HG02938 (cell line): ENCODE results near the gene MMRN2.
"Not testable (repeated sequence)": the region's sequence is repeated elsewhere in the genome, so short reads cannot be mapped to it uniquely, and the experiment has no call there.

ENCODE experiments used
- ATAC-seq: cut with Tn5 transposase; IDR thresholded peaks from one replicate; pipeline ENCODE4 v1.9.1; 2021; ENCODE audit warnings: mild to moderate bottlenecking, moderate library complexity; ENCODE audit not compliant: unreplicated experiment

The MMRN2 gene, protein sequence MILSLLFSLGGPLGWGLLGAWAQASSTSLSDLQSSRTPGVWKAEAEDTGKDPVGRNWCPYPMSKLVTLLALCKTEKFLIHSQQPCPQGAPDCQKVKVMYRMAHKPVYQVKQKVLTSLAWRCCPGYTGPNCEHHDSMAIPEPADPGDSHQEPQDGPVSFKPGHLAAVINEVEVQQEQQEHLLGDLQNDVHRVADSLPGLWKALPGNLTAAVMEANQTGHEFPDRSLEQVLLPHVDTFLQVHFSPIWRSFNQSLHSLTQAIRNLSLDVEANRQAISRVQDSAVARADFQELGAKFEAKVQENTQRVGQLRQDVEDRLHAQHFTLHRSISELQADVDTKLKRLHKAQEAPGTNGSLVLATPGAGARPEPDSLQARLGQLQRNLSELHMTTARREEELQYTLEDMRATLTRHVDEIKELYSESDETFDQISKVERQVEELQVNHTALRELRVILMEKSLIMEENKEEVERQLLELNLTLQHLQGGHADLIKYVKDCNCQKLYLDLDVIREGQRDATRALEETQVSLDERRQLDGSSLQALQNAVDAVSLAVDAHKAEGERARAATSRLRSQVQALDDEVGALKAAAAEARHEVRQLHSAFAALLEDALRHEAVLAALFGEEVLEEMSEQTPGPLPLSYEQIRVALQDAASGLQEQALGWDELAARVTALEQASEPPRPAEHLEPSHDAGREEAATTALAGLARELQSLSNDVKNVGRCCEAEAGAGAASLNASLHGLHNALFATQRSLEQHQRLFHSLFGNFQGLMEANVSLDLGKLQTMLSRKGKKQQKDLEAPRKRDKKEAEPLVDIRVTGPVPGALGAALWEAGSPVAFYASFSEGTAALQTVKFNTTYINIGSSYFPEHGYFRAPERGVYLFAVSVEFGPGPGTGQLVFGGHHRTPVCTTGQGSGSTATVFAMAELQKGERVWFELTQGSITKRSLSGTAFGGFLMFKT

GRCh38 chr10:86957471-86958115, at the start of gene MMRN2:
Gene MMRN2, minus strand, starts transcription at chr10:86957615. Its CDS starts 74 bp downstream, at chr10:86957541.
- no peak for ATAC-seq

DNA sequence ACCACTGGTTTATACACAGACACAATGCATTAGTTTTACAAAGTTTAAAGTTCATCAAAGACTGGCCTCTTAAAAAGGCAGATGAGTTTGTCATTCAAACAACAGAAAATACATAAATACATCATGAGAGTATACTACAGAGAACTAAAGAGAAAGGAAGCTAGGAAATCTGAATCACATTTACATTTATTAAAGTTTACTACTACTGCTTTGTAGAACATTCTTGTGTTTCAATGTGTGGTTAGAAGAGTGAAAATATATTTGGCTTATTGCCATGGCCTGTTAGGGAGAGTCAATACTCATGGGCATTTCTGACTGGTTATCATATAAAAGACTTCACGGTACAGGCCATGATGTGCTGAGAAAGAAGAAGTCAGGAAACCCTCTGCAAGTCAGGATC, 49.7 kb upstream of the MMRN2 start:
- not testable (repeated sequence) for ATAC-seq

DNA sequence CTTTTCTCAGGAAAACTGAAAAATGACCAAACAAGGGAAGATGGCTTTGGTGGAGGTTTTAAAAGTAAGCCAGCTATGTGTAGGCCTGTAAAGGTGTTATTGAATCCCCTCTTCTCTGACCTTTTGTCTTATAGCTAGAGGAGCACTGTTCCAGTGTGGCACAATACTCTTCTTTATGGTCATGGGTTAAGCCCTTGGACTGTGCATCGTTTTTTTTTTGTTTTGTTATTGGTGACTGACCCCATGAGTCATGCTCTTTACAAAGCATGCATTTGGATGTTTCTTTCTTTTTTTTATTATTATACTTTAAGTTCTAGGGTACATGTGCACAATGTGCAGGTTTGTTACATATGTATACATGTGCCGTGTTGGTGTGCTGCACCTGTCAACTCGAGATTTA, 43.1 kb upstream of the MMRN2 start:
- no peak for ATAC-seq

GRCh38 chr10:86999802-87000403, 42.5 kb upstream of the MMRN2 start:
- not testable (repeated sequence) for ATAC-seq

DNA sequence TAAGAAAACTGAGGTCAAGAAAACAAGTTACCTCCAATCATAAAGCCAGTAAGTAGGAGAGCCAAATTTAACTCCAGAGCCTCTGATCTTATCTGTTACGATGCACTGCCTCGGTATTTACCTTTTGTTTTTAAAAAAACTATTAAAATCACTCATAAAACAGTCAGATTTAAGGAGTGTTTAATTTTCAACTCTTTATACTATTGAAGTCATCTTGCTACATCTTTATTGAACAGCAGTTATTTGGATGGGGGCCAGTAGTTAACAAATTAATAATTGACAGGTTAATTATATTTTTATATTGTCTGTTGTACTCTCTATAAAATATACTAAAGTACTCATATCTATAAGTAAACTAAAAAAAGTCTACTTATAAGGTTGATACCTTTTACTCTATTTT, 35.5 kb upstream of the MMRN2 start:
- ATAC-seq: no peak

- no peak for ATAC-seq
Observed at GRCh38 chr10:86992456-86992855, 35.0 kb upstream of the MMRN2 start.

DNA sequence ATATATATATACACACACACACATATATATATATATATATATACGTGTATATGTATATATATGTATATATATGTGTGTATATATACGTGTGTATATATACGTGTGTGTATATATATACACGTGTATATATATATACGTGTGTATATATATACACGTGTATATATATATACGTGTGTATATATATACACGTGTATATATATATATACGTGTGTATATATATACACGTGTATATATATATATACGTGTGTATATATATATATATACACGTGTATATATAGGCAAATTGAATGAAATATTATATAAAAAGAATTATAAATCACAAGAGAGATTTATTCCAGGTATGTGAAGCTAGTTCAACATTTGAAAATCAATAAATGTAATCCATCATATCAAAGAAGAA, 33.9 kb upstream of the MMRN2 start:
- ATAC-seq: not testable (repeated sequence)

GRCh38 chr10:86988520-86988919, 31.1 kb upstream of the MMRN2 start:
- no peak for ATAC-seq

- ATAC-seq: not testable (repeated sequence)
Observed at GRCh38 chr10:86984498-86984897, 27.1 kb upstream of the MMRN2 start.

GRCh38 chr10:86981716-86982115, 24.3 kb upstream of the MMRN2 start:
- no peak for ATAC-seq

DNA sequence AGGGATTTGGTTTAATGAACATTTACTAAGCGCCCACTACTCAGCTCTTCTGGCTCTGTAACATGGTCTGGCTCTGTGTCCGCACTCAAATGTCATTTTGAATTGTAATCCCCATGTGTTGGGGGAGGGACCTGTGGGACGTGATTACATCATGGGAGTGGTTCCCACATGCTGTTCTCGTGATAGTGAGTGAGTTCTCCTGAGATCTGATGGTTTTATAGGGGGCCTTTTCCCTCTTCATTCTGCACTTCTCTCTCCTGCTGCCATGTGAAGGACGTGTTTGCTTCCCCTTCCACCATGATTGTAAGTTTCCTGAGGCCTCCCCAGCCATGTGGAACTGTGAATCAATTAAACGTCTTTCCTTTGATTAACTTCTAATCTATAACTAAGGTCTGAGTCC, 23.6 kb upstream of the MMRN2 start:
- not testable (repeated sequence) for ATAC-seq

GRCh38 chr10:86979977-86980448, 22.6 kb upstream of the MMRN2 start:
- ATAC-seq: no peak

DNA sequence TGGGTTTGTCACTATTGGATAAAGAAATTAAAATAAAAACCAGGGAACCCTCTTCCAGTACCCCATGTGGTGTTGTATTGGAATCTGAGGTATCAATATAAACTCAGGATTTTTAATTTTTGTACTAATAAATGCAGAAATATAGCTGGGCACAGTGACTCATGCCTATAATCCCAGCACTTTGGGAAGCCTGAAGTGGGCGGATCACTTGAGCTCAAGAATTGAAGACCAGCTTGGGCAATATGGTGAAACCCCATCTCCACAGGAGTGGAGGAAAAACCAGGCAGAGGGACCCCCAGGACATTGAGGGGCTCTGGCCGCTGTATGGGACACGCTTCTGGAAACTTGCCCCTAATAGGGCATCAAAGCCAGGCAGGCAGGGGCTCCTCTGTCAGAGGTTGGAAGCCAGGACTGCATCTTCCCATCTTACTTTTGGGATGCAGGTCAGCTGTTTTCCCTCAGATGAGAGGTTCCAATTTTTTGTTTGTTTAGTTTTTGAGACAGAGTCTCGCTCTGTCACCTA, 21.9 kb upstream of the MMRN2 start:
- no peak for ATAC-seq

DNA sequence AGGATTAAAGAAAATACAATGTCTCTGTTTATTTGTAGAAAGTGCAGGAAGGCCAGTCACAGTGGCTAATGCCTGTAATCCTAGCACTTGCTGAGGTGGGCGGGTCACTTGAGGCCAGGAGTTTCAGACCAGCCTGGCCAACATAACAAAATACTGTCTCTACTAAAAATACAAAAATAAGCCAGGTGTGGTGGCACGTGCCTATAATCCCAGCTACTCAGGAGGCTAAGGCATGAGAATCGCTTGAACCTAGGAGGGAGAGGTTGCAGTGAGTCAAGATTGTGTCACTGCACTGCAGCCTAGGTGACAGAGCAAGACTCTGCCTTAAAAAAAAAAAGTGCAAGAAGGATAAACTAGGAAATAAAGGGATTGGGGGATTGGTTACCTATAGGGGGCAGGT, 21.0 kb upstream of the MMRN2 start:
- not testable (repeated sequence) for ATAC-seq

GRCh38 chr10:86976362-86977056, 19.1 kb upstream of the MMRN2 start:
- no peak for ATAC-seq

DNA sequence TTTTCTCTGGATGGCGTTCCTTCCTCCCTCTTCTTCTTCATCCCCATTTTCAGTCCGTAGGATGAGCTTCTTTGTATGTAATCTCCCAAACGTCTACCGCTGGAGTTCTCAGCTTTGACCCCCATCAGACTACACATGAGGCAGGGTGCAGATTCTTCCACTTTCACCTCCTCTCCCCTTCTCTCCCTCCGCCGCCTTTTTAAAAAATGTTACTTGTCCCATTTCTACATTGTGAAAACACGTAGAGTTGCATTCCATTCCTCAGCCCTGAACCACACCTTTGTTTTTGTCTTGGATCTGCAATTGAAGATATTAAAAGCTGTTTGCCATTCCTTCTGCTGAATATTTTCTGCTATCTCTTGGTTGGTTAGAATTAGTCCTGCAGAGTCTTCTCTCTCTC, 17.1 kb upstream of the MMRN2 start:
- no peak for ATAC-seq

DNA sequence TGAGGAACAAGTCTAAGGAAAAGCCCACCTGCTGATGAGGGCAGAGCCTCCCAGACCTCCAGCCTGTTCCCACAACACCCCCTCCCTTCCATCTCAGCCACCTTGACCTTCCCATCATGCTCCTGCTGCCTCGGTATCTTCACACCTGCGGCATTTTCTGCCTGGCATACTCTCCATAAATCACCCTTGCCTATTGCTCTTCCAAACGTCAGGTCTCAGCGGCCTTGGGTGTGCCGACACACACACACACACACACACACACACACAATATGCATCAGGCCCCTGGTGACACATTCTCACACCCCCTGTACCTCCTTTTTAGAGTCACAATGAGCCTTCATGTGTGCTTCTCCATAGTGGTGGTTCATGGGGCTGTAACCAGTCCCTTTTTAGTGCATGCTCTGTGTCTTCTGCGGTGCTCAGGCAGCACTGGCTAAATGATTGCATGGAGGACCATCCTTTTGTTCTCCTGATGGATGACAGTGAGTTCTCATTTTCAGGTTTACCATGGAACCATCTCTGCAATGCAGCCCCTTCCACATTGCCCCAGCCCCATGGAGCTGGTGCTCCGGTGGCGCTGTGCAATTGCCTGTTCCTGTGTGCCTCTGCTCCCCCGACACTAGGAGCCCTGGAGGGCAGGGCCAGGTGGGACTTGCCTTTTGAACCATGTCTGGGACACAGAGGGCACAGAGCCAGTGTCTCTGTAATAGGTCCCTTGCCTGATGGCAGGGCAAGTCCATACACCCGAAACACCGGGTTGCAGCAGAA, 15.4 kb upstream of the MMRN2 start:
- ATAC-seq: no peak

DNA sequence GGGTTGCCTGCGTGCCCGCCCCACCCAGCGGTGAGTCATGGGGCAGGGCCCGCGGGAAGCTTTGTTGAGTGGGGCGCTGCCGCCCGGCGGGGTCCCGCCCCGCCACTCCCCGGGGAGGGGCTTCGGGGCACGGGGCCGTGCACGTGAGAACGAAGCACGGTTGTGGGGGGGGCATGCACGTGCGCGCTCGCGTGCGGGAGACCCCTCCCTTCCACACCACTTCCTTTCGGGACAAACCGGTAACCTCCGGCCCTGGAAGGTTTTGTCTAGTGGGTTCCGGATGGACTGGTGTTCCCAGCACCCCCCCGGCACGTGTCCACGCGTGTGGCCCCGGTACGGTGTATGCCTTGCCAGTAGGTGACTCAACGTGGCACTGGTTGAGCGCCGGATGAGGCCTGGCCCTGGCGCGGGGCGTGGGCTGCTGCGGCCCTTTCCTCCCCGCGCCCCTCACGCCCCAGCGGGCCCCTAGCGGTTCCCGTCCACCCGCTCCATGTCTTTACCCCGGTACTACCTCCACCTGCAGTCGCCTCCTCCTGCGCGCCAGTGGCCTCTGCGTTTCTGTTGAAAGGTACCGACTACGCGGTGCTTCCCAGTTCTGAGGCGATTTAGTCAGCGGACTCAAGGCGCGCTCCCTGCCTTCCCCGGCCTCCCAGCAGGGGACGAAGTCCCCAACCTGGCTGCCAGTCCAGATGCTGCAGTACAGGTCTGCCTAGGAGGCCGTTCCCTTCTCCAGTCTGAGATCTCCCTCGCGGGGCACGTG, 14.0 kb upstream of the MMRN2 start:
- peak; percentile 56 for ATAC-seq

GRCh38 chr10:86970982-86971231, 13.5 kb upstream of the MMRN2 start:
- no peak for ATAC-seq
